Right lobe of liver (tissue), 6 donors: ENCODE results near the gene SKIC2. TPM values are rescaled to one million over a fixed set of nuclear protein-coding genes. Genes with fewer than 3 reads are reported as not detected.

Experiments
- ATAC-seq, 4 donors: fragments of 200-7000 bp; cut with Tn5 transposase; one replicate each; pipeline ENCODE4 v1.9.1; 2020; ENCODE audit warnings: mild to moderate bottlenecking in 4 of 4, moderate library complexity in 4 of 4
- DNase-seq, 3 donors: peaks; one replicate each; pipeline ENCODE4 v3.0.0-alpha.2; 2020
- H3K27ac ChIP-seq, 3 donors: fragments of 200-600 bp; one replicate each; pipeline ENCODE4 v1.8.0; 2022
- H3K27me3 ChIP-seq, 2 donors: fragments of 200-600 bp; one replicate each; pipeline ENCODE4 v1.8.0; 2022
- H3K36me3 ChIP-seq, 4 donors: fragments of 200-600 bp; sonication (generic) in 1 of 4; one replicate each; pipeline versions ENCODE4 v1.5.1 to v1.8.0; 2017 to 2022; ENCODE audit warnings: control low read depth in 1 of 4
- H3K4me1 ChIP-seq, 4 donors: fragments of 200-600 bp; sonication (generic) in 1 of 4; one replicate each; pipeline versions ENCODE4 v1.5.1 to v1.8.0; 2017 to 2022; ENCODE audit warnings: control low read depth in 1 of 4
- H3K4me3 ChIP-seq, 3 donors: fragments of 200-600 bp; one replicate each; pipeline ENCODE4 v1.8.0; 2022
- H3K9me3 ChIP-seq, 4 donors: fragments of 200-600 bp; sonication (generic) in 1 of 4; one replicate each; pipeline versions ENCODE4 v1.5.1 to v1.8.0; 2017 to 2022; ENCODE audit warnings: control low read depth in 1 of 4
- CTCF ChIP-seq, 4 donors: fragments of 200-600 bp in 3 of 4; fragments of 450-650 bp in 1 of 4; IDR thresholded peaks; one replicate each; pipeline versions ENCODE4 v1.5.1 to v1.8.0; 2016 to 2022; ENCODE audit warnings: antibody characterized with exemption in 4 of 4, mild to moderate bottlenecking in 2 of 4
- POLR2A ChIP-seq: fragments of 450-650 bp; IDR thresholded peaks from one replicate; pipeline ENCODE4 v1.6.1; 2017; ENCODE audit warnings: antibody characterized with exemption, mild to moderate bottlenecking
- WGBS: methylation state at CpG from one replicate; pipeline ENCODE4 v1.1.6; 2018; ENCODE audit warnings: low coverage, low lambda C conversion rate; ENCODE audit not compliant: insufficient coverage; ENCODE audit errors: missing lambda C conversion rate; 5-methylcytosine and 5-hydroxymethylcytosine counted together
- intact Hi-C, 2 donors: fragments of 100-400 bp; cut with DNase I; formaldehyde crosslinking; loops; one replicate each; pipeline versions ENCODE4 v1.11.2 to v1.14.1; 2022
- total RNA-seq, 6 experiments: library from RNA; depleted of rRNA in 2 of 6; stranded (reverse); fragments of >200 nt in 2 of 6; fragmentation: NEBNext Ultra II Directional in 3 of 6; extraction: Animal tissue kit (Norgen Biotek cat#: 25700) in 3 of 6; gene quantifications; one replicate each; pipeline versions ENCODE4 v1.1.0 to v1.2.4, GENCODE V29; 2016 to 2023
- donor health status: DM: no; HTN: yes; CAD: no.
- donor health status: DM: no; HTN: no; CAD: no.
- donor health status: DM: no; HTN: no; CAD: no.
- donor health status: DM: no; HTN: yes; CAD: no.
- donor health status: DM: no; HTN: yes; CAD: no.

Gene SKIC2
- total RNA-seq, 6 experiments from 2014 or later = 26.3 to 73.1 (median 47.1) TPM

DNA sequence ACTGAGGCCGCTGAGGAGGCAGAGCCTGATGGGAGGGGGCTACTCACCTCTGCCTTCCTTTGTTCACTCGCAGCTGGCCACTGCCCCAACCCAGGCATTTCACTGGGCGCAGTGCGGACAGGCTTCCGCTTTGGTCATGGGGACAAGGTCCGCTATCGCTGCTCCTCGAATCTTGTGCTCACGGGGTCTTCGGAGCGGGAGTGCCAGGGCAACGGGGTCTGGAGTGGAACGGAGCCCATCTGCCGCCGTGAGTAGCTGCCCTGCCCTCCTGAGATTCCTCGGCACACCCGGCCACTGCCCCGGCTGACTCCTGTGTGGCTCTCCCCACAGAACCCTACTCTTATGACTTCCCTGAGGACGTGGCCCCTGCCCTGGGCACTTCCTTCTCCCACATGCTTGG is 25.4 kb upstream of the SKIC2 start:
- TF ChIP-seq POLR2A (no peak), CTCF (IDR thresholded peaks at IDR 0.05) (no peak)
- DNase-seq = peak in 1 of 3 donors; percentile 27
- H3K27me3 ChIP-seq = no peaks in the 10 kb centered on the region
- peaks cover 0 to 26% (median 4%) of the 10 kb centered on the region in 4 donors for H3K4me1 ChIP-seq
- ATAC-seq = peak in 1 of 4 donors; percentile 29
- intact Hi-C loops = no loop called here
- no peak overlapping the region for H3K27ac ChIP-seq
- WGBS = no CpG with 5 or more reads among the region's 19 CpGs
- H3K4me3 ChIP-seq = no peak overlapping the region
- peaks cover 0 to 24% (median 8%) of the 10 kb centered on the region in 4 donors for H3K36me3 ChIP-seq
- no peaks in the 10 kb centered on the region for H3K9me3 ChIP-seq

DNA sequence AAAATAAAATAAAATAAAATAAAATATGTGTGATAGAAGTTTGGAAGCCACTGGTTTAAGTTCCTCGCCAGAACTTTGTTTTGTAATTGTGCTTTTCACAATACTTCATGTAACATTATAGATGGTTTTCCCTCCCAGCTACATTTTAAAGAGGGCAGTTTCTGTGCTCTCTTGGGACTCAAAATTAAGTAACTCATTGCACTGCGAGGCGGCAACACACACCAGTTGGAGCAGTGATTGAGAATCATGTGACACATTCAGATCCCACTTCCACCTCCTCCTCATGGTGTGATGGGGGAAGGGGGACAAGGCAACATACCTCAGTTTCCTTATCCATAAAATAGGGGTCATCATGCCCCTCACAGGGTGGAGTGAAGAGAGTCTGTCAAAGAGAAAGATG is 24.0 kb upstream of the SKIC2 start:
- H3K4me3 ChIP-seq = no peak overlapping the region
- H3K4me1 ChIP-seq = peaks cover 0 to 13% (median 3%) of the 10 kb centered on the region in 4 donors
- no peak overlapping the region for H3K27ac ChIP-seq
- no peak for DNase-seq
- WGBS = 71% methylated on average over 3 of the region's 3 CpGs
- TF ChIP-seq POLR2A (no peak), CTCF (IDR thresholded peaks at IDR 0.05) (no peak)
- no peaks in the 10 kb centered on the region for H3K27me3 ChIP-seq
- no peaks in the 10 kb centered on the region for H3K9me3 ChIP-seq
- intact Hi-C loops = no loop called here
- no peak for ATAC-seq
- peaks cover 0 to 39% (median 15%) of the 10 kb centered on the region in 4 donors for H3K36me3 ChIP-seq

GRCh38 chr6:31935823-31936222 is 23.2 kb upstream of the SKIC2 start:
- peak in 1 of 3 donors; percentile 13 for DNase-seq
- intact Hi-C loops = no loop called here
- no peaks in the 10 kb centered on the region for H3K9me3 ChIP-seq

DNA sequence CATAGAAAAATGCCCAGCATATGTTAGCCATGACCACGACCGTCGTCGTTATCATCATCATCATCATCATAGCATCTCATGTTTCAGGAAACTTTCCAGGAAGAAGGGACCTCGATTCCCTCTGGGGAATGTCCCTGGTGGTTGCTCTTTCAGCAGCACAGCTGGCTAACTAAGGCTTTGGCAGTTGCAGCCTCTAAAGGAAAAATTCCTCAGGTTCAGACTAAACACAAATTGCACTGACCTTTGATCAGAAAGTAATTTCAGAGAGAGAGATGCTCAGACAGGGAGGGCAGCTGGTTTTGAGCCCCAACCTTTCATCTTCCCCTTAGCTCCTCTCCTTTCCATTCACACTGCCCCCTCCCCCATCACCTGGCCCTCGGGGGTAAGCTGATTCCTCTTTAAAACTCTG is 18.7 kb upstream of the SKIC2 start:
- ATAC-seq = no peak

More at GRCh38 chr6:31935823-31936222, 23.2 kb upstream of the SKIC2 start:
- peaks cover 0 to 47% (median 16%) of the 10 kb centered on the region in 4 donors for H3K36me3 ChIP-seq
- ATAC-seq = peak; percentile 10 to 69 (median 34)
- H3K4me1 ChIP-seq = peaks cover 0 to 12% (median 0%) of the 10 kb centered on the region in 4 donors
- TF ChIP-seq POLR2A = no peak
- TF ChIP-seq CTCF (IDR thresholded peaks at IDR 0.05) = no peak
- H3K27me3 ChIP-seq = no peaks in the 10 kb centered on the region
- H3K27ac ChIP-seq = peak overlapping the region in 1 of 3 donors; percentile 53
- no peak overlapping the region for H3K4me3 ChIP-seq
- 44% methylated on average over 9 of the region's 9 CpGs for WGBS

More for the DNA sequence above, 18.7 kb upstream of the SKIC2 start:
- no peaks in the 10 kb centered on the region for H3K27me3 ChIP-seq
- H3K4me1 ChIP-seq = peaks cover 0 to 34% (median 16%) of the 10 kb centered on the region in 4 donors
- TF ChIP-seq POLR2A (no peak), CTCF (IDR thresholded peaks at IDR 0.05) (no peak)
- no peak overlapping the region for H3K27ac ChIP-seq
- no peaks in the 10 kb centered on the region for H3K9me3 ChIP-seq
- WGBS = 34% methylated on average over 6 of the region's 6 CpGs
- H3K4me3 ChIP-seq = no peak overlapping the region
- no peak for DNase-seq
- peaks cover 0 to 59% (median 15%) of the 10 kb centered on the region in 4 donors for H3K36me3 ChIP-seq
- intact Hi-C loops = no loop called here
